SK-N-SH treated with all-trans-retinoic acid at 6 μM for 48 hours (cell line): ENCODE data around the gene ADARB2.

Source experiments
- ATAC-seq: fragments of 200-7000 bp; cut with Tn5 transposase; 3 replicates; pipeline ENCODE4 v1.9.1; 2020; ENCODE audit warnings: mild to moderate bottlenecking, moderate library complexity
- ARNTL ChIP-seq: fragments of 450-650 bp; formaldehyde crosslinking; IDR thresholded peaks from 2 replicates; pipeline ENCODE4 v1.5.0; 2020; ENCODE audit warnings: low read depth, mild to moderate bottlenecking, moderate library complexity, borderline replicate concordance
- BACH2 ChIP-seq: fragments of 250-450 bp; sonication (Bioruptor Pico); IDR thresholded peaks from 2 replicates; pipeline ENCODE4 v1.9.0; 2021; ENCODE audit warnings: mild to moderate bottlenecking, borderline replicate concordance
- CSDC2 ChIP-seq: fragments of 250-450 bp; sonication (Bioruptor Pico); IDR thresholded peaks from 2 replicates; pipeline ENCODE4 v1.5.0; 2020; ENCODE audit warnings: mild to moderate bottlenecking, moderate library complexity
- ESRRG ChIP-seq: fragments of 250-450 bp; sonication (Bioruptor Pico); IDR thresholded peaks from 2 replicates; pipeline ENCODE4 v1.6.1; 2021; ENCODE audit warnings: mild to moderate bottlenecking
- GLIS3 ChIP-seq: fragments of 250-450 bp; sonication (Bioruptor Pico); IDR thresholded peaks from 2 replicates; pipeline ENCODE4 v1.5.0; 2020; ENCODE audit warnings: mild to moderate bottlenecking, moderate library complexity
- ISL1 ChIP-seq: fragments of 250-450 bp; sonication (Bioruptor Pico); IDR thresholded peaks from 2 replicates; pipeline ENCODE4 v2.1.2; 2022; ENCODE audit warnings: mild to moderate bottlenecking, moderate library complexity
- OSR1 ChIP-seq: fragments of 250-450 bp; sonication (Bioruptor Pico); IDR thresholded peaks from 2 replicates; pipeline ENCODE4 v1.8.0; 2022; ENCODE audit warnings: moderate library complexity, mild to moderate bottlenecking, inconsistent platforms
- PPARA ChIP-seq: fragments of 250-450 bp; sonication (Bioruptor Pico); IDR thresholded peaks from 2 replicates; pipeline ENCODE4 v1.5.0; 2020; ENCODE audit warnings: mild to moderate bottlenecking, borderline replicate concordance
- RARB ChIP-seq: fragments of 250-450 bp; sonication (Bioruptor Pico); IDR thresholded peaks from 2 replicates; pipeline ENCODE4 v1.8.0; 2021; ENCODE audit warnings: mild to moderate bottlenecking, moderate library complexity
- SNAI2 ChIP-seq: fragments of 250-450 bp; sonication (Bioruptor Pico); IDR thresholded peaks from 2 replicates; pipeline ENCODE4 v1.5.0; 2020; ENCODE audit warnings: mild to moderate bottlenecking, moderate library complexity
- TCF4 ChIP-seq: fragments of 250-450 bp; sonication (Bioruptor Pico); IDR thresholded peaks from 2 replicates; pipeline ENCODE4 v1.8.0; 2021; ENCODE audit warnings: mild to moderate bottlenecking, moderate library complexity, borderline replicate concordance
- TOX ChIP-seq: fragments of 250-450 bp; sonication (Bioruptor Pico); IDR thresholded peaks from 2 replicates; pipeline ENCODE4 v1.8.0; 2021; ENCODE audit warnings: mild to moderate bottlenecking, moderate library complexity, borderline replicate concordance
- ZFP3 ChIP-seq: fragments of 250-450 bp; sonication (Bioruptor Pico); IDR thresholded peaks from 2 replicates; pipeline ENCODE4 v1.5.0; 2020; ENCODE audit warnings: mild to moderate bottlenecking, moderate library complexity
- ZFP30 ChIP-seq: fragments of 450-650 bp; formaldehyde crosslinking; IDR thresholded peaks from 2 replicates; pipeline ENCODE4 v1.5.0; 2022; ENCODE audit warnings: mild to moderate bottlenecking, moderate library complexity
- ZNF565 ChIP-seq: fragments of 450-650 bp; formaldehyde crosslinking; conservative IDR thresholded peaks from 2 replicates; pipeline ENCODE4 v1.5.0; 2020; ENCODE audit warnings: low read depth, mild to moderate bottlenecking, moderate library complexity
- ZNF70 ChIP-seq: fragments of 450-650 bp; formaldehyde crosslinking; IDR thresholded peaks from 2 replicates; pipeline ENCODE4 v1.5.0; 2020; ENCODE audit warnings: mild to moderate bottlenecking, moderate library complexity
- ZNF8 ChIP-seq: fragments of 450-650 bp; formaldehyde crosslinking; IDR thresholded peaks from 2 replicates; pipeline ENCODE4 v1.5.0; 2020; ENCODE audit warnings: mild to moderate bottlenecking, moderate library complexity
- TF ChIP-seq, protein P1 (sequence below): fragments of 250-450 bp; sonication (Bioruptor Pico); IDR thresholded peaks from 2 replicates; pipeline ENCODE4 v1.5.1; 2020; ENCODE audit warnings: low read depth, mild to moderate bottlenecking, moderate library complexity
- TF ChIP-seq, protein P2 (sequence below): fragments of 250-450 bp; sonication (Bioruptor Pico); IDR thresholded peaks from 2 replicates; pipeline ENCODE4 v1.8.0; 2021; ENCODE audit warnings: low read depth, mild to moderate bottlenecking, moderate library complexity, borderline replicate concordance
- TF ChIP-seq, protein P3 (sequence below): fragments of 250-450 bp; sonication (Bioruptor Pico); IDR thresholded peaks from 2 replicates; pipeline ENCODE4 v1.5.1; 2021; ENCODE audit warnings: mild to moderate bottlenecking, moderate library complexity
- TF ChIP-seq, protein P4 (sequence below): fragments of 250-450 bp; sonication (Bioruptor Pico); IDR thresholded peaks from 2 replicates; pipeline ENCODE4 v1.8.0; 2020; ENCODE audit warnings: mild to moderate bottlenecking, moderate library complexity, borderline replicate concordance

The ADARB2 gene

DNA sequence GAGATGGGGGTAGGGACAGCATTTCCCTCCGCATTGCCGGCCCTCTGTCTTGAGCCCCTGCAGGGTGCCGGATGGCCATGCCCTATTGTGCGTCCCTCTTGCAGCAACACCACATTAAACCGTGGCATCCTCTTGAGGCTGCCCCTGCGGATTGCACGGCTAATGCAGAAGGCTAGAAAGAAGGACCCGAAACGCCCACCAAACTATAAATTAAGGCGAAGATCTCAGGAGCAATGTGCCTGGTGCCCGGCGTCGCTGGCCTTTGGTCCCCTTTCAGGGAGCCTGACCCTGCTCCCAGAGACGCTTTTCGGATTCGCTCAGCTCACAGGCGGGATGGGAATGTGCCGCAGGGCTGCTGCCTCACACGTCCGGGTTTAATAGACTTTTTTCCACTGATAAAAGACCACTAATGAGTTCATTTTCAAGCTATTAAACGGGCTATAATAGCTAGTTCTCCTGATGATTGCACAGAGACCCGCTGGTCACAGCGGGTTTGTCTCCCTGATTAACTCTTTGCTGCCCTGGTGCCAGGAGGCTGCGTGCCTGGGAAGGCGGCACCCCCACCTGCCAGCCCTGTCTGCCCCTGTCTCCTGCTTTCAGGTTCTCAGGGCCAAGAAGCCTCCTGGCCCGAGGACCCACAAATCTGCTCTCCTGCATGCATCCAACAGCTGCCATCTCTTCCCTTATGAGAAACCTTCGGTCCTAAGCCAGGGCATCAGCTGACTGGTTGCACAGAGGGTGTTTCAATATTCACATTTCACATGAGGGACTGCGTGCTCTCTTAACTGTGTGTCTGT, 128.3 kb downstream of the ADARB2 start:
- TF ChIP-seq ZFP30 (CRISPR knock-in tag) (no peak), ZFP3 (CRISPR knock-in tag) (no peak), TOX (CRISPR knock-in tag) (no peak), GLIS3 (CRISPR knock-in tag) (no peak), ARNTL (CRISPR knock-in tag) (no peak), ISL1 (CRISPR knock-in tag) (no peak), OSR1 (CRISPR knock-in tag) (no peak), CSDC2 (no peak), ZNF565 (CRISPR knock-in tag) (no peak), BACH2 (CRISPR knock-in tag) (no peak), ZNF70 (CRISPR knock-in tag) (no peak), SNAI2 (CRISPR knock-in tag) (no peak)
- TF ChIP-seq, protein P1, sequence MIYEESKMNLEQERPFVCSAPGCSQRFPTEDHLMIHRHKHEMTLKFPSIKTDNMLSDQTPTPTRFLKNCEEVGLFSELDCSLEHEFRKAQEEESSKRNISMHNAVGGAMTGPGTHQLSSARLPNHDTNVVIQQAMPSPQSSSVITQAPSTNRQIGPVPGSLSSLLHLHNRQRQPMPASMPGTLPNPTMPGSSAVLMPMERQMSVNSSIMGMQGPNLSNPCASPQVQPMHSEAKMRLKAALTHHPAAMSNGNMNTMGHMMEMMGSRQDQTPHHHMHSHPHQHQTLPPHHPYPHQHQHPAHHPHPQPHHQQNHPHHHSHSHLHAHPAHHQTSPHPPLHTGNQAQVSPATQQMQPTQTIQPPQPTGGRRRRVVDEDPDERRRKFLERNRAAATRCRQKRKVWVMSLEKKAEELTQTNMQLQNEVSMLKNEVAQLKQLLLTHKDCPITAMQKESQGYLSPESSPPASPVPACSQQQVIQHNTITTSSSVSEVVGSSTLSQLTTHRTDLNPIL: no peak
- TF ChIP-seq, protein P2, sequence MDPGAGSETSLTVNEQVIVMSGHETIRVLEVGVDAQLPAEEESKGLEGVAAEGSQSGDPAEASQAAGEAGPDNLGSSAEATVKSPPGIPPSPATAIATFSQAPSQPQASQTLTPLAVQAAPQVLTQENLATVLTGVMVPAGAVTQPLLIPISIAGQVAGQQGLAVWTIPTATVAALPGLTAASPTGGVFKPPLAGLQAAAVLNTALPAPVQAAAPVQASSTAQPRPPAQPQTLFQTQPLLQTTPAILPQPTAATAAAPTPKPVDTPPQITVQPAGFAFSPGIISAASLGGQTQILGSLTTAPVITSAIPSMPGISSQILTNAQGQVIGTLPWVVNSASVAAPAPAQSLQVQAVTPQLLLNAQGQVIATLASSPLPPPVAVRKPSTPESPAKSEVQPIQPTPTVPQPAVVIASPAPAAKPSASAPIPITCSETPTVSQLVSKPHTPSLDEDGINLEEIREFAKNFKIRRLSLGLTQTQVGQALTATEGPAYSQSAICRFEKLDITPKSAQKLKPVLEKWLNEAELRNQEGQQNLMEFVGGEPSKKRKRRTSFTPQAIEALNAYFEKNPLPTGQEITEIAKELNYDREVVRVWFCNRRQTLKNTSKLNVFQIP: no peak
- TF ChIP-seq, protein P3, sequence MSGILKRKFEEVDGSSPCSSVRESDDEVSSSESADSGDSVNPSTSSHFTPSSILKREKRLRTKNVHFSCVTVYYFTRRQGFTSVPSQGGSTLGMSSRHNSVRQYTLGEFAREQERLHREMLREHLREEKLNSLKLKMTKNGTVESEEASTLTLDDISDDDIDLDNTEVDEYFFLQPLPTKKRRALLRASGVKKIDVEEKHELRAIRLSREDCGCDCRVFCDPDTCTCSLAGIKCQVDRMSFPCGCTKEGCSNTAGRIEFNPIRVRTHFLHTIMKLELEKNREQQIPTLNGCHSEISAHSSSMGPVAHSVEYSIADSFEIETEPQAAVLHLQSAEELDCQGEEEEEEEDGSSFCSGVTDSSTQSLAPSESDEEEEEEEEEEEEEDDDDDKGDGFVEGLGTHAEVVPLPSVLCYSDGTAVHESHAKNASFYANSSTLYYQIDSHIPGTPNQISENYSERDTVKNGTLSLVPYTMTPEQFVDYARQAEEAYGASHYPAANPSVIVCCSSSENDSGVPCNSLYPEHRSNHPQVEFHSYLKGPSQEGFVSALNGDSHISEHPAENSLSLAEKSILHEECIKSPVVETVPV (CRISPR knock-in tag): no peak
- no peak for ATAC-seq

DNA sequence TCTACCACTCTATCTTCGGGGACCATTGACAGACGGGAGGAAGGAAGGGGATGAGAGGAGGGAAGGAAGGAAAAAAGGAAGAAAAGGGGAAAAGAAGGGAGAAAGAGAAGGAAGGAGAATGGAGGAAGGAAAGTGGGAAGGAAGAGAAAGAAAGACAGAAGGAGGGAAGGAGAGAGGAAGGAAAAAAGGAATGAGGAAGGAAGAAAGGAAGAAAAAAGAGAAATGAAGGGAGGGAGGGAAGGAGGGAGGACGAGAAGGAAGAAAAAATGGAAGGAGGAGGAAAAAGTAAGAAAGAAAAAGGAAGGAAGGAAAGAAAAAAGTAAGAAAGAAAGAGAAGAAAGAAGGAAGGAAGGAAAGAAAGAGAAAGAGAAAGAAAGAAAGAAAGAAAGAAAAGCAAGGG, 128.9 kb downstream of the ADARB2 start:
- no peak for TF ChIP-seq GLIS3 (CRISPR knock-in tag)
- no peak for TF ChIP-seq ARNTL (CRISPR knock-in tag)
- TF ChIP-seq, protein P1: no peak
- TF ChIP-seq TCF4 (CRISPR knock-in tag): no peak
- TF ChIP-seq ISL1 (CRISPR knock-in tag): no peak
- no peak for TF ChIP-seq ZFP30 (CRISPR knock-in tag)
- no peak for TF ChIP-seq ESRRG (CRISPR knock-in tag)
- no peak for ATAC-seq

DNA sequence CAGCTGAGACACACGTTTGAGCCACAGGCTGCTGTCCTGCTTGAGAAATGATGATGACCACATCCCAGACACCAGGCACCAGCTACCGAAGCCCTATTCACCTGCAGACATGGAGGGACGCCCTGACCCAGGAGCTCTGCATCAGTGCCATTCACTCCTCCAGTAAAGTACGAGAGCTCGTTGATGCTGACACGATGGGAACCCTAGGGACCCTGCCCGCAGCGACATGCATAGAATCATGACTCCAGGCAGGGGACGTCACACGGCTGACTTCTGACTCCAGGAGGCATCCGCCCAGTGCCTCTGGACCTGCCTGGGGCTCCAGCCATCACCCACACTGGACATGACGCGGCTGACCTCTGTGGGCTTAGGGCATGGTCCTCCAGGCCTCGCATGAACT, 129.9 kb downstream of the ADARB2 start:
- ATAC-seq: no peak
- TF ChIP-seq TOX (CRISPR knock-in tag) (no peak), ZNF70 (CRISPR knock-in tag) (no peak), PPARA (CRISPR knock-in tag) (no peak), RARB (CRISPR knock-in tag) (no peak), BACH2 (CRISPR knock-in tag) (no peak), ARNTL (CRISPR knock-in tag) (no peak), ZNF565 (CRISPR knock-in tag) (no peak), SNAI2 (CRISPR knock-in tag) (no peak), ZFP3 (CRISPR knock-in tag) (no peak), GLIS3 (CRISPR knock-in tag) (no peak), ZNF8 (CRISPR knock-in tag) (no peak)
- TF ChIP-seq, protein P2: no peak
- TF ChIP-seq, protein P1: no peak
- TF ChIP-seq, protein P4, sequence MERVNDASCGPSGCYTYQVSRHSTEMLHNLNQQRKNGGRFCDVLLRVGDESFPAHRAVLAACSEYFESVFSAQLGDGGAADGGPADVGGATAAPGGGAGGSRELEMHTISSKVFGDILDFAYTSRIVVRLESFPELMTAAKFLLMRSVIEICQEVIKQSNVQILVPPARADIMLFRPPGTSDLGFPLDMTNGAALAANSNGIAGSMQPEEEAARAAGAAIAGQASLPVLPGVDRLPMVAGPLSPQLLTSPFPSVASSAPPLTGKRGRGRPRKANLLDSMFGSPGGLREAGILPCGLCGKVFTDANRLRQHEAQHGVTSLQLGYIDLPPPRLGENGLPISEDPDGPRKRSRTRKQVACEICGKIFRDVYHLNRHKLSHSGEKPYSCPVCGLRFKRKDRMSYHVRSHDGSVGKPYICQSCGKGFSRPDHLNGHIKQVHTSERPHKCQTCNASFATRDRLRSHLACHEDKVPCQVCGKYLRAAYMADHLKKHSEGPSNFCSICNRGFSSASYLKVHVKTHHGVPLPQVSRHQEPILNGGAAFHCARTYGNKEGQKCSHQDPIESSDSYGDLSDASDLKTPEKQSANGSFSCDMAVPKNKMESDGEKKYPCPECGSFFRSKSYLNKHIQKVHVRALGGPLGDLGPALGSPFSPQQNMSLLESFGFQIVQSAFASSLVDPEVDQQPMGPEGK (CRISPR knock-in tag): no peak
- TF ChIP-seq, protein P3 (CRISPR knock-in tag): no peak
- TF ChIP-seq, all 23 proteins: peak for 0
